Eye (tissue), 1 donor: ENCODE measurements around the gene CLPTM1.

Source experiments
- DNase-seq: peaks from one replicate; pipeline ENCODE4 v3.0.0-alpha.2; 2015

The CLPTM1 gene

GRCh38 chr19:45016388-45017314 lies 61.5 kb downstream of the CLPTM1 start:
- DNase-seq: peak; percentile 82

- DNase-seq: no peak
Observed at GRCh38 chr19:45019187-45019586, 64.0 kb downstream of the CLPTM1 start.

- DNase-seq: no peak
Observed at GRCh38 chr19:45020071-45020470, 64.9 kb downstream of the CLPTM1 start.

- DNase-seq: no peak
Observed at GRCh38 chr19:45021971-45022370, 66.8 kb downstream of the CLPTM1 start.

- no peak for DNase-seq
Observed at GRCh38 chr19:45023048-45023447, 67.9 kb downstream of the CLPTM1 start.

GRCh38 chr19:45025264-45025663 lies 70.1 kb downstream of the CLPTM1 start:
- DNase-seq: no peak

GRCh38 chr19:45027371-45027770 lies 72.2 kb downstream of the CLPTM1 start:
- no peak for DNase-seq

GRCh38 chr19:45030825-45031224 lies 75.6 kb downstream of the CLPTM1 start:
- DNase-seq: no peak

GRCh38 chr19:45032421-45032820 lies 77.2 kb downstream of the CLPTM1 start:
- no peak for DNase-seq

- no peak for DNase-seq
Observed at GRCh38 chr19:45035755-45036154, 80.6 kb downstream of the CLPTM1 start.

- no peak for DNase-seq
Observed at GRCh38 chr19:45037393-45038169, 82.4 kb downstream of the CLPTM1 start.

- peak; percentile 96 for DNase-seq
Observed at GRCh38 chr19:45038931-45039893, 84.0 kb downstream of the CLPTM1 start, which contains the start of gene CLASRP. TSS of gene CLASRP (plus strand) at chr19:45039045. CDS start at chr19:45040213, 1,168 bp downstream.

- DNase-seq: no peak
Observed at GRCh38 chr19:45040059-45040771, 85.0 kb downstream of the CLPTM1 start.

GRCh38 chr19:45041125-45041524 lies 85.9 kb downstream of the CLPTM1 start:
- DNase-seq: no peak
